Gastrocnemius medialis (tissue), 4 donors: ENCODE data around the gene PDXDC1.

Source experiments
- POLR2A ChIP-seq, 2 donors: fragments of 450-650 bp; IDR thresholded peaks; one replicate each; pipeline ENCODE4 v1.6.1; 2017; ENCODE audit warnings: antibody characterized with exemption in 2 of 2, mild to moderate bottlenecking in 2 of 2, moderate library complexity in 2 of 2
- TF ChIP-seq, protein P1 (sequence below), 5 experiments: fragments of 450-650 bp in 3 of 5; fragments of 200-600 bp in 2 of 5; sonication (generic) in 2 of 5; IDR thresholded peaks in 4 of 5; conservative IDR thresholded peaks in 1 of 5; 1 replicate in 4 of 5; 2 replicates in 1 of 5; pipeline ENCODE4 v1.5.1; 2016 to 2019; ENCODE audit warnings: antibody characterized with exemption in 5 of 5, mild to moderate bottlenecking in 3 of 5, moderate library complexity in 3 of 5

DNA sequence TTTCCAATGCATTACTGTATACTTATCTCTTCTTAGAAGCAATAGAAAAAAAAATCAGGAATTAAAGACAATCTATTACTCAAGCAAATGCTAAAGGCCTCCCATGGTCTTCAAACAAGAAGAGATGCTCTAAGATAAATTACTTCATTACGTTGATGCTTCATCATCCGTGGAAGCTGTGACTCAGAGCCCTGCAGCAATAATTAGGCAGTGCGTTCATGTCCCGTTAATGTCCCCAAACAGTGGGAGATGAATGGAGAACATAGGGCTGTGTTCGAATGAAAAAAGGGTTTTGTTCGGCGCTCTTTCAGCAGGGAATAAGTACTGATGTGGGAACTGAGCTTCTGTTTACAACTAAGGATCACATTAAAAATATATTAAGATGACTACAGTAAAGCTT is 15.9 kb upstream of the PDXDC1 start:
- no peak for TF ChIP-seq POLR2A (IDR thresholded peaks at IDR 0.05)
- TF ChIP-seq, protein P1, sequence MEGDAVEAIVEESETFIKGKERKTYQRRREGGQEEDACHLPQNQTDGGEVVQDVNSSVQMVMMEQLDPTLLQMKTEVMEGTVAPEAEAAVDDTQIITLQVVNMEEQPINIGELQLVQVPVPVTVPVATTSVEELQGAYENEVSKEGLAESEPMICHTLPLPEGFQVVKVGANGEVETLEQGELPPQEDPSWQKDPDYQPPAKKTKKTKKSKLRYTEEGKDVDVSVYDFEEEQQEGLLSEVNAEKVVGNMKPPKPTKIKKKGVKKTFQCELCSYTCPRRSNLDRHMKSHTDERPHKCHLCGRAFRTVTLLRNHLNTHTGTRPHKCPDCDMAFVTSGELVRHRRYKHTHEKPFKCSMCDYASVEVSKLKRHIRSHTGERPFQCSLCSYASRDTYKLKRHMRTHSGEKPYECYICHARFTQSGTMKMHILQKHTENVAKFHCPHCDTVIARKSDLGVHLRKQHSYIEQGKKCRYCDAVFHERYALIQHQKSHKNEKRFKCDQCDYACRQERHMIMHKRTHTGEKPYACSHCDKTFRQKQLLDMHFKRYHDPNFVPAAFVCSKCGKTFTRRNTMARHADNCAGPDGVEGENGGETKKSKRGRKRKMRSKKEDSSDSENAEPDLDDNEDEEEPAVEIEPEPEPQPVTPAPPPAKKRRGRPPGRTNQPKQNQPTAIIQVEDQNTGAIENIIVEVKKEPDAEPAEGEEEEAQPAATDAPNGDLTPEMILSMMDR (IDR thresholded peaks at IDR 0.05 in 4 of 5, conservative IDR thresholded peaks at IDR 0.05 in 1 of 5): no peak
